Measurements from ENCODE around the gene FGFR1OP2.
"Not testable (repeated sequence)": the region's sequence is repeated elsewhere in the genome, so short reads cannot be mapped to it uniquely, and the experiment has no call there.

Gene FGFR1OP2

DNA sequence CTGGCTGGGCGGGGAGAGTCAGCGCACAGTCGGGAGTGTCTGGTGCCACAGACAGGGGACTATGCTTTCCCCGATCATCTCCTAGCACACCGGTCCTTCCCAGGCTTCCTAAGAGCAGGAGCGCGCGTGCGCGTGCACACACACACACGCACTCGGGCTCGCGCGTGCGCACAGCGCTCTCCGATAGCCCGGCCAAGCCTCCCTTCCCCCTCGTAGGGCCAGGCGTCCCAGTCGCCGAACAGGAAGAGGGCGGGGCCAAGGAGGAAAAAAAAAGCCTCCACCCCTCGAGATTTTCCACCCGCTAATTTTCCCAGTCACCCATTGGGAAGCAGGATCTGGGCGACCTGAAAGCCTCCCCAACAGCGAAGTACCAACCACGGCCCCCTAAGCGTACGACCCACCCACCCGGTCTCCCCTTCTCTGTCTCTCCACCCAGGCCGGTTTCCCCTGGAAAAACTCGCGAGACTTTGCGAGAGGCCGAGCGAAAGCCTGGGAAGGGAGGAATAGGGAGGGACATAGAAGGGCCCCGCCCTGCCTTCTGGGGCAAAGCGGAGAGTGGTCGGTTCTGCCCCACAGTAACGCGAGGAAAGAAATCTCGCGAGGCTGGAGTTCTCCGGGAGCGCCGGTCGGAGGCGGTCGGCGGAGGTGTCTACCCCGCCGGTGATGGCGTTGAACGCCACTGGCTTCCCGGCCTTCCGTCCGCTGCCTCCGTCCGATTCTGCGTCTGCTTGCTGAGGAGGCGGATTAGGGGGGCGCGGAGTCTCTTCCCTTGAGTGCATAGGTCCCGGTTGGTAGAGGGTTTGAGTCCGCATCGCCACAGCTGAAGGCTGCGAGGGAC is at the start of gene FGFR1OP2, which contains the start of gene INTS13:
Gene FGFR1OP2 (plus strand): TSS at position 608 of the 838 bp plus-strand sequence. CDS start 15,689 bp downstream, outside the sequence.
Gene INTS13 (minus strand): TSS at position 119 of the 838 bp plus-strand sequence. CDS start 1,178 bp downstream, outside the sequence.
- peak; percentile 98 for DNase-seq

DNA sequence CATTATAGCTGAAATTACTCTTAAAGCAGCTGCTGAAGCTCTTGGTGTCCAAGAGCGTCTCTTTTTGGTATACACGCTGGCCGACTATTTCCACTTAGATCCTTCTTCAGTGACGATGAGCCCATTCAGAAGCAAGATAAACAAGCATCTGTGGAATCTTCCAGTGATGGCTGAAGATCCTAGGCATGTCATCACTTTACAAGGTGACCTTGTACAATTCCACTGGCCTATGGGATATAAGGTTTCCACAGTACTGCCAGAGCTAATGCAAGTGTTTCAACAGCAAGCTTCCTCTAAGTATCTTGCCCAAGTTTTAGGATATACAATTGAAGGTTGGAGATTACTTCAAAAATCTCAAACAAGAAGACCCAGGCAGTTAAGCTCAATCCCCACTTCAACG is 47.5 kb upstream of the FGFR1OP2 start:
- DNase-seq, result no peak

DNA sequence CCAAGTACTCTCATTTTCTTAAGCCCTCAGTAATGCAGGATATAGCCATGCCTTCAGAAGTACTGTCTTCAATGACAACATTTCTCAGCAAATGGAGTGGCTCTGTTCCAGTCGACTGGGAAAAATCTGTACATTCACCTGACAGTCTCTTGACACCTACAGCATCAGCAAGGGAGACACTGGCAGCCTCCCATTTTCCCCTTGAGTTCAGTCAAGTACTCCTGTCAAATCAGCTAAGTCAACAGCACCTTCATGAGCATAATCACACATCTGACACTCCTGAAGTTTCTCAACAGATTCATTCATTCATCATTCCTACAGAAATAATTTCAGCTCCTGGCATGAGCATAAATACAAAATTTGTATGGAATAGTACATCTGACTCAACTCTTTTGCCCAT is 46.6 kb upstream of the FGFR1OP2 start:
- no peak for DNase-seq

DNA sequence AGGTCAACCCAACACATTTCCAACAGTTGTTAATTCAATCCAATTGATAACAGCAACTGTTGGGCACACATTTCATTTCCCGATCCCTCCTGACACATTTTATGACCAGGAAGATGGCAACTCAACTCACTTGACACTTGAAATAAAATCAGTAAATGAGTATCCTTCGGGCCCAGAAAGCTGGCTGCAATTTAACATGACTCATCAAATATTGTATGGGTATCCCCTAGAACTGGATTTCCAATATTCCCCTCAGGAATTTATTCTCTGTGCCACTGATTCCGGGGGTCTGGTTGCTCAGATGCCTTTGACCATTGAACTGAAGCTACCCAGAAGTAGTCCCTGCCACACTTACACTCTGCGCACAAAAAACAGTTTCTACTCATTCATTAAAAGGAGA is 42.6 kb upstream of the FGFR1OP2 start:
- no peak for DNase-seq

DNA sequence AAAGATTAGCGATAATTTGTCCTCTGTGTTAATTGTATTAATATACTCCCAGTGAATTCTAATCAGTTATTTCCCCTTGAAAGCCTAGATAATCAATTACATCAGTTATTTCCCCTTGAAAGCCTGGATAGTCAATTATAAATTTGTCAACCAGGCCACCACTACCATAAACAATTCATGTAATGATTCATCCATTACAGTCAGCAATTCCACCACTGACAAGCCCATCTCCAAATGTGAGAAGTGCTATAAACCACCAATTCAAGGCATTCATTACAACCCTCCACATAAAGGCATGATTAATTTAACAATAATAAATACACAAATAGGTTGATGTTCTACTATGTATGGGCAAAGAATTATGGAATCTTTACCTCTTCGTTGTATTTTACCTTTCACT is 41.4 kb upstream of the FGFR1OP2 start:
- DNase-seq, result no peak

DNA sequence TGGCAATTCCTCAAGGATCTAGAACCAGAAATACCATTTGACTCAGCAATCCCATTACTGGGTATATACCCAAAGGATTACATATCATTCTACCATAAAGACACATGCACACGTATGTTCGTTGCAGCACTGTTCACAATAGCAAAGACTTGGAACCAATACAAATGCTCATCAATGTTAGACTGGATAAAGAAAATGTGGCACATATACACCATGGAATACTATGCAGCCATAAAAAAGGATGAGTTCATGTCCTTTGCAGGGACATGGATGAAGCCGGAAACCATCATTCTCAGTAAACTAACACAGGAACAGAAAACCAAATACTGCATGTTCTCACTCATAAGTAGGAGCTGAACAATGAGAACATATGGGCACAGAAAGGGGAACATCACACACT is 34.9 kb upstream of the FGFR1OP2 start:
- not testable (repeated sequence) for DNase-seq

DNA sequence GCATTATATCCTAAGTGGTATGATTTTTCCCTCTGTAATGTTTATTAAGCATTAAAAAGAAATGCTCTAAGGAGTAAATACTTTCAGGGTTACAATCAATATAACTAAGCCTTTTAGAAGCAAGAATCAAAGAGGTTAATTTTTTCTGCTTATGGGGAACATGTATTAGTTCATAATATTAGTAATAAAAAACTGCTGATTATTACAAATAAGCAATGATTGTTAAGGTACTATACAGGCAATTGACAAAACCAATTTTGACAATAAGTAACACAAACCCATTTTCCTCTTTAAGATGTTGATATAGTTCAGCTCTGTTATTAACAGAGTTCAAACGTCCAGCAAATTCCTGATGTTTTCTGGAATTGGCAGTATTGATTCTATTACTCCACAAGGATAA is 32.2 kb upstream of the FGFR1OP2 start:
- DNase-seq, result no peak

DNA sequence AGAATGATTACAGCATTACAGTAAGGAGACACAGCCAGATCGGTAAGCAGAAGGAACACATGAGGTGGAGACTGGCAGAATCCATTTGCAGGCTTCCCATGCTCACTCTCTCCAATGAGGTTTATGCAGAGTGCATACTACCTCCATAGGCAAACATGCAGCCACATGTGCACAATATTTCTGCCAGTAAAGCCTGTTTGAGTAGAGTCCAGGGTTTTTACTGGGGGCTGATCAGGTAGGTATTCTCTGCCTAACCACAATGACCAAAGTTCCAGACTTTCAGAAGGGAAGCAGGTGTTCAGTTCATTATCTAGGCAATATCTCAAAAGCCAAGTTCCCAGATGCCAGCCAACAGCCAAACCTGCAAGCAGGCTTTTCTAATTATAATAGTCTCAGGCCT is 31.6 kb upstream of the FGFR1OP2 start:
- DNase-seq, result no peak

DNA sequence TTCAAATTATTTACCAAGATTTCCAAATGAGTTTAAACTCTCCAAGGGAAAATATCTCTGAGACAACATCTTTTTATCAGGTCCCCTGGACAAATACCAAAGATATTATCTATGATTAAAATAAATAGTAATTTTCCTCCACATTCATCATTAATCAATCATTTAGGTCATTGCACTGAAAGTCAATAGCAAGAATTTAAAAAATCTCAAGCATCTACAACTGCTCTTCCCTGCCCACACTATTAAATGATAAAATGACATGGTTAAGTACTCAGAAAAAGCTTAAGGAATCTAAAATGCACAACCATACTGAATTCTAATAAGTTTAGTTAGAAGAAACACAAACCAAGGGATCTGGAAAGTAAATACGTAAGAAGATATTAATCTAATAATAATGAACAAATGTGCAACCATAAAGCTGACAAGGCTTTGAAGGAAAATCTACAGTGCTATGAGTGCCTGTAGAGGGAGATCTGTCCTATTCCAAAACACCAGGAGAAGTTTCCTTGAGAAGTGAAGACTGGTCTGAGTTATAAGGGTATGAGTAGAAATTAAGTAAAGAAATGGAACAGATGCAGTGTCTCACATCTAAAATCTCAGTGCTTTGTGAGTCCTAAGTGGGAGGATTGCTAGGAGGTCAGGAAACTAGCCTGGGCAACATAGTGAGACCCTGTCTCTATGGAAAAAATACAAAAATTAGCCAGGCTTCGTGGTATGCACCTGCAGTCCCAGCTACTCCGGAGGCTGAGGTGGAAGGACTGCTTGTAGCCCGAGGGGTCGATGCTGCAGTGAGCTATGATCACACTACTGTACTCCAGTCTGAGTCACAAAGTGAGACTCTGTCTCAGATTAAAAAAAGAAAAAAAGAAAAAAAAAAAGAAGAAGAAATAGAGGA is 19.7 kb upstream of the FGFR1OP2 start:
- no peak for DNase-seq

DNA sequence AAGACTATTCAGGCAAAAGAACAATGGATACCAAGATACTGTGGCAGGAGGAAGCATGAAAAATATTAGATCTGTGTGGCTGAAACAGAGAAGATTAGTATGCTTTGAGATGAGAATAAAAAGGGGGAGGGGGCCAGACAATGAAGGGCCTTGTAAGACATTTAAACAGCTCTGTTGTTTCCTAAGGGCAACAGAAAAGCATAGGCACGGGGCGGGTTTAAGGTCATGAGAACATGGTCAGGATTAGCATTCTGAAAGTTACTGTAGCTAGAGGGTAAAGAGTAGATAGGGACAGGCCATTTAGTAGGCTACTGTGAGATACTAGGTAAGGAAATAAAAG is 19.1 kb upstream of the FGFR1OP2 start:
- DNase-seq, result no peak

DNA sequence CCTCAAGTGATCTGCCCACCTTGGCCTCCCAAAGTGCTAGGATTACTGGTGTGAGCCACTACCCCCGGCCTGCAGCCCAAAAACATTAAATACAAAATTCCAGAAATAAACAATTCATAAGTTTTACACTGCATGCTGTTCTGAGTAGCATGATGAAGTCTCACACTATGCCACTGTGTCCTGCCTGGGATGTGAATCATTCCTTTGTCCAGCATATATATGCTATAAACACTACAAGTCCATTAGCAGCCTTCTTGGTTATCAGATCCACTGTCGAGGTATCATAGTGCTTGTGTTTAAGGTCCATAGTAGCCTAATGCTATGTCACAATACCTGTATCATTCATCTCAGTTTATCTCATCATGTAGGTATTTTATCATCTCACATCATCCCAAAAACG is 16.4 kb upstream of the FGFR1OP2 start:
- no peak for DNase-seq

DNA sequence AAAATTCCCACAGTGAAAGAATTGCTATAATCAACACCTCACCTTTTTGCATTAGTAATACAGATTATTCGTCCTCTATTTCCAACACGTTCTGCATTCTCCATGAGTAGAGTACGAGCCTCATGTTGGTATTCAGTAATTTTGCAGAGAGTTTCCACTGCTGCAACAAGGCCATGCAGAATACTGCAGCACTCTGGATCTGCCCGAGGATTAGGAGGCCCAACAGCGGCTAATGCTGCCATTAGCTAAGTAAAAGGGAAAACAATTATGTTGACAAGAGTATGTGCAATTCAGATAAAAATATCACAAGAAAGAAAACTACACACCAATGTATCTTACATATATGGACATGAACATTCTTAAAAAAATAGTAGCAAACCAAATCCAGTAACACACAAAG is 9.6 kb upstream of the FGFR1OP2 start:
- no peak for DNase-seq

DNA sequence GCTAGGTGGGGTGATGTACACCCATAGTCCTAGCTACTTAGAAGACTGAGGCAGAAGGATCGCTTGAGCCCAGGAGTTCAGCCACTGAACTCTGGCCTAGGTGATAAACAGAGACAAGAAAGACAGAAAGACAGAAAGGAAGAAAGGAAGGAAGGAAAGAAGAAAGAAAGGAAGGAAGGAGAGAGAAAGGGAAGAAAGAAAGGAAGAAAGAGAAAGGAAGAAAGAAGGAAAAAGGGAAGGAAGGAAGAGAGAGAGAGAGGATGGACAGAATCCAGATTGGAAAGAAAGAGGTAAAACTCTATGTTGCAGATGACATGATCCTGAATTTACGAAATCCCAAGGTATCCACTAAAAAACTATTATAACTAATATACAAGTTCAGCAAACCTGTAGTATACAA is 8.7 kb upstream of the FGFR1OP2 start:
- DNase-seq, result no peak

DNA sequence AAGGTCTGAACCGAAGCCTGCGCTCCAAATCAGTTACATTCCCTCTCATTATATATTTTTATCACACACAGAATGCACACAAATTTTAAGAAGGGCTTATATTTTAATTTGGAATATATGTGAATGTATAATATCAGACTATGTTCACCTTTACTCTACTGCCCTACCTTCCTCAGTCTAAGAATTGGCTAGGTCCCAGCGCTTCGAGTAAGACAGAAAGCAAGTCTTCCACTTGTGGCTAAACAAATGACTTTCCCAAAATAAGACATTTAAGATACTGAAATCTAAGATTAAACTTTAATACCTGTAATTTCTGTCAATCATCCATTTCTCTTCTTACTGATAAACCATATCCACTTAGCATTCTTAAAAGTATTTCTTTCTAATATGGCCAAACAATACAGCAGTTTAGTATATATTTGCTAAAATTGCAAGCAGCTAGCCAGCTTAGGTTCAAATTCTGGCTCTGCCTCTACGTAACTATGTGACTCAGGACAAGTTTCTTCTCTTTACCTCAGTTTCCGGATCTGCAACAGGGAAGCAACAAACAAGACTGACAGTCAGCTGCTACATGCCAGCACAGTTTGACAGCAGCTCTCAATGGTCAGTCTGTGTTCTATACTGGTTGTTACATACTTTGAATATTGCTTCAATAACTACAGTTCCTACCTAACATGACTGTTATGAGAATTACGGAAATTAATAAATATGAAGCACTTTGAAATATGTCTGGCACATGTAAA is 2.5 kb upstream of the FGFR1OP2 start:
- DNase-seq, result peak; percentile 22

DNA sequence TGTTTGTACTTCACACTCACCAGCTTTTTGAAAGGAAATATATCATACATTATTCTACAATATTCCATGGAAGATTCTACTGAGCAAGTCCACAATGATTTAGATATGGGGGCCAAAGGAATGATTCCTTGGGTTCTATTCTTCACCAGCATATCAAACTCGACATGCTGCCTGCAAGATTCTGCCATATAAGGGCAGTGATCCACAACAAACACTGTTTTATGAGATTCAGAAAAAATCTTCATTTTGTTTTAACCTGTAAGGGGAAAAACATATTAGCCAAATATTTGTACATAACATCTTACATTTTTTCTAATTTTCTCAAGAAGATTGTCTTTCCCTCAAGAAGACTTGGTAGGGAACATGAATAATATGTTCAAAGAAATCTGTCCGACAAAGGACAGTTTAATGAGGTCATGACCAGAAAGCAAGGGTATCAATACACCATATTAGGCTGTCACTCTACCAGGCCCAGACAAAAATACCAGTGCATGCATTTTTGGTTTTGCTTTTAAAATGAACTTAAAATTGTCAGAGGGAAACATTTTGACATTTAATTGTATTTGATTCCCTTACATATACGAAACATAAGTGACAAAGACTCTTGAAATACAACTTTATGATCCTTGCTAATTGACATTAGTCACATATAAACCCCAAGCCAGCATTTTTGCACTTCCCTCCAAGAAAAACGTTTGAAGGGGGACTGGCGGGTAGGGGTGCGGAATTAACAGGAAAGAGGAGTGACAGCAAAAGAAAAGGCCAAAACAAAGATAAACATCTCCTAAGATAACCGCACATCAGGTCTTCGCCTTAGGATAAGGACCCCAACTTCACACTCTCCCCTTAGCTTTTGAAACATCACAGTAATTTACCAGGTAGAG is 1.5 kb upstream of the FGFR1OP2 start:
- peak; percentile 15 for DNase-seq

DNA sequence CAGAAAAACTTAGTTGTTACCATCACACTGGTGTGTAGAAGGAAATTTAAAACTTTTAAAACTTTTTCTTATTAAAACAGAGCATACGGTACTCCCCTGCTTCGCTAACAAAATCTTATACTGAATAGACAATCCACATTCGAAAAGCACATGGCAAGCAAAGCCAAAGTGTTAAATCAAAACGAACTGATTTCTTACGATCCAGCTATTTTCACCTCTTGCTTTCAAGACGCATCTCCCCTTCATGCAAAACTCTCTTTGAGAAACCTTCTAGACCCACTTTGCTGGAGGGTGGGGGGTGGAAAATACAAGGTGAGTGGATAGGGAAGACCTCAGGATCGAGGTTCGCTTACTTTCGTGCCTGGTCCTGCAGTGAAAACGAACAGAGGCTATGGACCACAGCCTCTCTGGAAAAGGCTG is 817 bp upstream of the FGFR1OP2 start:
- no peak for DNase-seq

DNA sequence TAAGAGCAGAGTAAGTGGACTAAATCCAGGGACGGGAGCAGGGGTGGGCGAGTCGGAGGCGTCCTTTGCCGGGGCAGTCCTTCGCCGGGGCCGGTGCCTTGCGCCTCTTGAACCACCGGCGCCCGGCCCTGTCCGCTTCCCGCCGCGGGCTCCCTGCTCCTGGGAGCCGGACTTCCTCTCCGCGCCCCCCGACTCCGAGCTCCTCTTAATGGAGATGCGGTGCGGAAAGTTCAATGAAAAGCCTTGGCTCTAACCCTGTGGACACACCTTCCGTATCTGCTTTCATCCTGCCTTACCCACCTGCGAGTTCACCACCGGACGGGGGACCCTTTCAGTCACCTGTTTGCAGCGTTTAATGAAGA is 412 bp downstream of the FGFR1OP2 start:
- peak; percentile 29 for DNase-seq

DNA sequence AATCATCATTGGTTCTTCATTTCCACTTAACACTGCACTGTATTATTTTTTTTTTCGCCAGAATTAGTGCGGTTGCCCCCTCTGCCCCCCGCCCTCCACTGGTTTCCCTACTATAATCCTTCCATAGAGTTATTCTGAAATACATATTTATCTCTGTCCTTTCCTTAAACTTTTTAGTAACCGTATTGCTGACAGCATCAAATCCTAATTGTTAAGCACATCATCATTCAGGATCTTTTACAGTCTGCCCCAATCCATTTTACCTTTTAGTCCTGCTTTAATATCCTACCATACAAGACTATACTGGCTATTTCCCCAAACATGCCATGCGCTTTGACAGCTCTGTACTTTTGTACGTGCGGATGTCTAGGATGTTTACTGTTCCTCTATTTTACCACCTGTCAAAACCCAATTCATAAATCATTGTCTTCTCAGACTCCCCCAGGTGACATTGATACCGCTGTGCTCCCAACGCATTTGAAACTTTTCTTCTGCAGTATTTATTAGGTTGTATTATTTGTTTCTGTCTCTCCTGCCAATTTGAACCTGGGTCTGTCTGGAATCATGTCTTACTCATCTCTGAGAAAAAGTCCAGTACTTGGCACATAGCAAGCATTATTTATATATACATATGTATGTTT is 1.0 kb downstream of the FGFR1OP2 start:
- no peak for DNase-seq

DNA sequence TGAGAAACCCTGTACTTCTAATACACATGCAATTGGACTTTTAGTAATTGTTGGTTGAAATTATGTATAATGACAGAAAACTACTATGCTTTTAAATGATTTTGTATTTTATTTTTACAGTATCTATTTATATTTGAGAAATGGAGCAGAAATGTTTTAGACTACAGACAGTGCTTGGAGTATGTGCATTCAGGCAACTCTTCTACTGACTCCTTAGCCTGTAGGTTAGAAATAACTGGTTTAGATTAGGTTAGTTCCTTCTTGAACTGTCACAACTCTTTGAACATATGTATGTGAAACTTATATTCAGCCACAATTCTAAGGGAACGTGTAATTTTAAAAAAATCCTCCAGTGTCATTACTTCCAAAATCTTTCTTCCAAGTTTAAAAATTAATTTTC is 1.7 kb downstream of the FGFR1OP2 start:
- no peak for DNase-seq

DNA sequence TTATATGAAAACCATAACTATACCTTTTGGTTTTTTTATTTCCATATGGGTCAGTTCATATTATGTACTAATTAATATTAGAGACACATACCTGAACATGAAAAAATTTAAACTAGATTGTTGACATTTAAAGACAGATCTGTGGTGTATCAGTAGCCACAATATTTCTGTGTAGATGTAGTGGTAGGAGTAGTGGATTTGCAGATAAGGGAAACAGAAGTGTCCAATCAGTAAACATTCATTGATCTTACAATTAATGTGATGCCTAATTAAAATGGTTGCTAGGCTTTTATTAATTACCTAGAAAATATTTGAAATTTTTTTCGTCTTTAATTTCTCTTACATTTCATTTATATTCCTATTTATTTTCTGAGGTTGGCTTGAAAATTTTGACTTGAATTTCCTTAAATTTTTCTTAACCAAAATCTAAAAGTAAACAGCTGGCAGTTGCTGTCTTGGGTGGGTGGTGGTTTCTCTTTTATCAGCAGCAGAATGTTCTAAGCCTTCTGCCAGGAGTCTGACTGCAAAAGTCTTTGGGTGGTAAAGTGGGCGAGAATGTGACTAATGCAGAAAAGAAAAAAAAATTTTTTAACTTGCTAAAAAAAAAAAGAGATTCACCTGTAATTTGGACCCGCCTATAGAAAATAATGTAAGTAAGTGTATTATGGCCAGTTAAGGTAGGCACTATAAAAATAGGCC is 2.4 kb downstream of the FGFR1OP2 start:
- DNase-seq, result no peak

DNA sequence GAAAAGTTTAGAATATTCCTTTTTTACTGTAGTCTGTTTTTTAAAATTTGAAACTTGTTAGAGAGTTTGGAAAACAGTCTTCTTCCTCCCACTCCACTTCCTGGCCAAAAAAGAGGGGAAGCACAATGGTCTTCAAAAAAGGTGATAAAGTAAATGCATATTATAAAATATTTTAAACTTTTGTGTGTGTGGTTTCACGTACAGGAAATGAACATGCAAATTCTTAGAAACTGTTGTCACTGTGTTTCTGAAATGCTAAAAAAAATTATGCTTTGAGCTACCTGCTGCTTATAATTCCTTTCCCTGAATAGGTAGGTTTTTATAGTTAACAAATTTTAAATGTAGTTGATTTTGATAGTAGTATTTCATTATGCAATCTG is 2.9 kb downstream of the FGFR1OP2 start:
- no peak for DNase-seq
